ENCODE data around the gene CNTN5.

Gene CNTN5

GRCh38 chr11:99311870-99312269 lies 291.1 kb downstream of the CNTN5 start:
- no peak for DNase-seq (ENCODE audit: low read depth)
- TF ChIP-seq CTCF (IDR thresholded peaks at IDR 0.05; ENCODE audit: control insufficient read depth, insufficient read depth, low read depth, low read length, missing control alignments) = no peak
- no peak overlapping the region for H3K4me3 ChIP-seq (ENCODE audit: control insufficient read depth, low read depth, low read length)

GRCh38 chr11:99316776-99317520 lies 296.2 kb downstream of the CNTN5 start:
- no peak for DNase-seq (ENCODE audit: low read depth)
- no peak overlapping the region for H3K4me3 ChIP-seq (ENCODE audit: control insufficient read depth, low read depth, low read length)
- no peak for TF ChIP-seq CTCF (IDR thresholded peaks at IDR 0.05; ENCODE audit: control insufficient read depth, insufficient read depth, low read depth, low read length, missing control alignments)

GRCh38 chr11:99320769-99321290 lies 300.1 kb downstream of the CNTN5 start:
- no peak for TF ChIP-seq CTCF (IDR thresholded peaks at IDR 0.05; ENCODE audit: control insufficient read depth, insufficient read depth, low read depth, low read length, missing control alignments)

GRCh38 chr11:99325847-99326246 lies 305.1 kb downstream of the CNTN5 start:
- H3K4me3 ChIP-seq (ENCODE audit: control insufficient read depth, low read depth, low read length) = no peak overlapping the region
- TF ChIP-seq CTCF (IDR thresholded peaks at IDR 0.05; ENCODE audit: control insufficient read depth, insufficient read depth, low read depth, low read length, missing control alignments) = no peak
- peak; percentile 29 for DNase-seq (ENCODE audit: low read depth)

More at GRCh38 chr11:99320769-99321290, 300.1 kb downstream of the CNTN5 start:
- H3K4me3 ChIP-seq (ENCODE audit: control insufficient read depth, low read depth, low read length) = no peak overlapping the region
- no peak for DNase-seq (ENCODE audit: low read depth)

- no peak for TF ChIP-seq CTCF (IDR thresholded peaks at IDR 0.05; ENCODE audit: control insufficient read depth, insufficient read depth, low read depth, low read length, missing control alignments)
- DNase-seq (ENCODE audit: low read depth) = no peak
- no peak overlapping the region for H3K4me3 ChIP-seq (ENCODE audit: control insufficient read depth, low read depth, low read length)
Measured at GRCh38 chr11:99327066-99327465, 306.3 kb downstream of the CNTN5 start.

GRCh38 chr11:99327527-99327926 lies 306.8 kb downstream of the CNTN5 start:
- no peak overlapping the region for H3K4me3 ChIP-seq (ENCODE audit: control insufficient read depth, low read depth, low read length)
- TF ChIP-seq CTCF (IDR thresholded peaks at IDR 0.05; ENCODE audit: control insufficient read depth, insufficient read depth, low read depth, low read length, missing control alignments) = no peak
- no peak for DNase-seq (ENCODE audit: low read depth)

All from AG09309 (cell line).